Upper lobe of left lung (tissue), 6 donors: ENCODE data around the gene FBXL19. TPM values are rescaled to one million over a fixed set of nuclear protein-coding genes. Genes with fewer than 3 reads are reported as not detected.

Experiments used
- ATAC-seq, 2 donors: fragments of 200-7000 bp; cut with Tn5 transposase; one replicate each; pipeline ENCODE4 v1.9.1; 2022; ENCODE audit warnings: mild to moderate bottlenecking in 2 of 2, moderate library complexity in 2 of 2; ENCODE audit not compliant: low FRiP score in 2 of 2
- DNase-seq, 2 donors: peaks; one replicate each; pipeline ENCODE4 v3.0.0-alpha.2; 2019 to 2020
- H3K27ac ChIP-seq, 4 donors: fragments of 200-600 bp; sonication (generic); one replicate each; pipeline ENCODE4 v1.5.1; 2016 to 2019
- H3K27me3 ChIP-seq, 4 donors: fragments of 200-600 bp; sonication (generic); one replicate each; pipeline ENCODE4 v1.5.1; 2017 to 2019
- H3K36me3 ChIP-seq, 4 donors: fragments of 200-600 bp; sonication (generic); one replicate each; pipeline ENCODE4 v1.5.1; 2016 to 2019
- H3K4me1 ChIP-seq, 4 donors: fragments of 200-600 bp; sonication (generic); one replicate each; pipeline ENCODE4 v1.5.1; 2018 to 2019
- H3K4me3 ChIP-seq, 4 donors: fragments of 200-600 bp; sonication (generic); one replicate each; pipeline ENCODE4 v1.5.1; 2017 to 2019; ENCODE audit warnings: mild to moderate bottlenecking in 2 of 4, moderate library complexity in 1 of 4
- H3K9me3 ChIP-seq, 4 donors: fragments of 200-600 bp; sonication (generic); one replicate each; pipeline ENCODE4 v1.5.1; 2018 to 2019
- CTCF ChIP-seq, 6 experiments: fragments of 450-650 bp in 4 of 6; fragments of 200-600 bp in 2 of 6; sonication (generic) in 2 of 6; IDR thresholded peaks; one replicate each; pipeline ENCODE4 v1.5.1; 2016 to 2019; ENCODE audit warnings: antibody characterized with exemption in 6 of 6
- EP300 ChIP-seq, 4 donors: sonication (generic); formaldehyde crosslinking; IDR thresholded peaks; one replicate each; pipeline ENCODE4 v1.5.1; 2017; ENCODE audit warnings: antibody characterized with exemption in 4 of 4, control low read depth in 2 of 4
- POLR2A ChIP-seq, 4 donors: fragments of 450-650 bp; IDR thresholded peaks; one replicate each; pipeline ENCODE4 v1.5.1; 2016 to 2017; ENCODE audit warnings: antibody characterized with exemption in 4 of 4, mild to moderate bottlenecking in 2 of 4
- POLR2AphosphoS5 ChIP-seq, 2 donors: sonication (generic); formaldehyde crosslinking; IDR thresholded peaks; one replicate each; pipeline ENCODE4 v1.5.1; 2017; ENCODE audit warnings: antibody characterized with exemption in 2 of 2
- WGBS, 2 donors: methylation state at CpG; one replicate each; pipeline ENCODE4 v1.1.5; 2017 to 2018; 5-methylcytosine and 5-hydroxymethylcytosine counted together
- total RNA-seq, 6 donors: library from RNA; depleted of rRNA in 4 of 6; stranded (reverse); fragments of >200 nt in 4 of 6; gene quantifications; one replicate each; pipeline versions ENCODE4 v1.1.0 to v1.2.1, GENCODE V29; 2016 to 2021
- donor health status: DM: no; HTN: no; CAD: no; lungs with moderate emphysema.
- donor health status: DM: no; HTN: yes; CAD: no; lungs with severe emphysema.

Gene FBXL19
- total RNA-seq, 6 donors from 2014 or later, result 7.3 to 40.9 (median 15.5) TPM

GRCh38 chr16:30989469-30990047 lies 66.2 kb downstream of the FBXL19 start:
- DNase-seq (no peak), ATAC-seq (no peak)
- Histone ChIP-seq H3K27me3 (no peaks in the 10 kb centered on the region), H3K36me3 (peaks cover 0 to 7% (median 3%) of the 10 kb centered on the region in 4 donors), H3K4me3 (no peak overlapping the region), H3K4me1 (peaks cover 8 to 11% (median 9%) of the 10 kb centered on the region in 4 donors), H3K9me3 (no peaks in the 10 kb centered on the region), H3K27ac (no peak overlapping the region)
- TF ChIP-seq CTCF (IDR thresholded peaks at IDR 0.05) (no peak), EP300 (IDR thresholded peaks at IDR 0.05) (no peak), POLR2A (IDR thresholded peaks at IDR 0.05) (no peak), POLR2AphosphoS5 (IDR thresholded peaks at IDR 0.05) (no peak)
- WGBS, 2 donors, result 89 to 91% methylated on average over 22 to 23 of the region's 23 CpGs

GRCh38 chr16:30990105-30990504 lies 66.7 kb downstream of the FBXL19 start:
- no peaks in the 10 kb centered on the region for H3K27me3 ChIP-seq
- peaks cover 0 to 7% (median 2%) of the 10 kb centered on the region in 4 donors for H3K36me3 ChIP-seq
- WGBS, 2 donors, result 56 to 69% methylated on average over 5 to 10 of the region's 12 CpGs
- peaks cover 6 to 7% (median 6%) of the 10 kb centered on the region in 4 donors for H3K4me1 ChIP-seq
- no peak overlapping the region for H3K27ac ChIP-seq
- H3K4me3 ChIP-seq, result no peak overlapping the region
- TF ChIP-seq CTCF (IDR thresholded peaks at IDR 0.05) (no peak), EP300 (IDR thresholded peaks at IDR 0.05) (no peak)
- ATAC-seq (no peak), DNase-seq (no peak)
- no peaks in the 10 kb centered on the region for H3K9me3 ChIP-seq

GRCh38 chr16:30991052-30991451 lies 67.7 kb downstream of the FBXL19 start:
- Histone ChIP-seq H3K9me3 (no peaks in the 10 kb centered on the region), H3K4me1 (no peaks in the 10 kb centered on the region), H3K36me3 (peaks cover 0 to 7% (median 2%) of the 10 kb centered on the region in 4 donors), H3K4me3 (no peak overlapping the region), H3K27ac (no peak overlapping the region), H3K27me3 (no peaks in the 10 kb centered on the region)
- no peak for ATAC-seq
- no peak for DNase-seq
- WGBS, 2 donors, result 73 to 89% methylated on average over 8 of the region's 8 CpGs
- TF ChIP-seq POLR2AphosphoS5 (IDR thresholded peaks at IDR 0.05), result no peak
- no peak for TF ChIP-seq CTCF (IDR thresholded peaks at IDR 0.05)
- TF ChIP-seq EP300 (IDR thresholded peaks at IDR 0.05), result no peak
- TF ChIP-seq POLR2A (IDR thresholded peaks at IDR 0.05), result no peak

GRCh38 chr16:30992276-30992780 lies 69.0 kb downstream of the FBXL19 start:
- 72% methylated on average over 5 to 18 of the region's 21 CpGs for WGBS, 2 donors
- no peaks in the 10 kb centered on the region for H3K9me3 ChIP-seq
- no peak for TF ChIP-seq CTCF (IDR thresholded peaks at IDR 0.05)
- TF ChIP-seq POLR2AphosphoS5 (IDR thresholded peaks at IDR 0.05), result no peak
- no peak for TF ChIP-seq POLR2A (IDR thresholded peaks at IDR 0.05)
- no peak for TF ChIP-seq EP300 (IDR thresholded peaks at IDR 0.05)
- H3K36me3 ChIP-seq, result peaks cover 0 to 4% (median 0%) of the 10 kb centered on the region in 4 donors
- DNase-seq (no peak), ATAC-seq (no peak)
- no peak overlapping the region for H3K4me3 ChIP-seq
- H3K27ac ChIP-seq, result no peak overlapping the region
- H3K27me3 ChIP-seq, result no peaks in the 10 kb centered on the region
- H3K4me1 ChIP-seq, result peaks cover 8 to 12% (median 10%) of the 10 kb centered on the region in 4 donors
